Measurements from ENCODE around the gene TREX2. TPM values are rescaled to one million over a fixed set of nuclear protein-coding genes. Genes with fewer than 3 reads are reported as not detected.

Gene TREX2
- total and polyA plus RNA-seq, 7 donors = 0.16 to 3.6 (median 1.7) TPM; not detected in 3

GRCh38 chrX:153426204-153426603, 19.7 kb downstream of the TREX2 start:
- no peaks in the 10 kb centered on the region for H3K27me3 ChIP-seq
- 93 to 95% methylated on average over 3 of the region's 3 CpGs for WGBS, 2 donors
- no peaks in the 10 kb centered on the region for H3K9me3 ChIP-seq
- no peaks in the 10 kb centered on the region for H3K4me1 ChIP-seq
- no peak overlapping the region for H3K27ac ChIP-seq
- no peak for DNase-seq
- intact Hi-C loops (cut with DNase I) = no loop called here
- no peaks in the 10 kb centered on the region for H3K36me3 ChIP-seq
- no peak overlapping the region for H3K4me3 ChIP-seq
- TF ChIP-seq POLR2A (IDR thresholded peaks at IDR 0.05) = no peak
- no peak for TF ChIP-seq EP300 (IDR thresholded peaks at IDR 0.05)
- no peak for TF ChIP-seq POLR2AphosphoS5 (IDR thresholded peaks at IDR 0.05)
- TF ChIP-seq CTCF (IDR thresholded peaks at IDR 0.05) = no peak

- H3K27me3 ChIP-seq = no peaks in the 10 kb centered on the region
- WGBS, 2 donors = 89 to 92% methylated on average over 8 of the region's 8 CpGs
- no peaks in the 10 kb centered on the region for H3K36me3 ChIP-seq
- H3K4me3 ChIP-seq = no peak overlapping the region
- H3K9me3 ChIP-seq = no peaks in the 10 kb centered on the region
- no peaks in the 10 kb centered on the region for H3K4me1 ChIP-seq
- TF ChIP-seq POLR2AphosphoS5 (IDR thresholded peaks at IDR 0.05) (no peak), EP300 (IDR thresholded peaks at IDR 0.05) (no peak), CTCF (IDR thresholded peaks at IDR 0.05) (no peak), POLR2A (IDR thresholded peaks at IDR 0.05) (no peak)
- no peak overlapping the region for H3K27ac ChIP-seq
- intact Hi-C loops (cut with DNase I) = no loop called here
- DNase-seq = no peak
Measured at GRCh38 chrX:153423652-153424051, 22.2 kb downstream of the TREX2 start.

DNA sequence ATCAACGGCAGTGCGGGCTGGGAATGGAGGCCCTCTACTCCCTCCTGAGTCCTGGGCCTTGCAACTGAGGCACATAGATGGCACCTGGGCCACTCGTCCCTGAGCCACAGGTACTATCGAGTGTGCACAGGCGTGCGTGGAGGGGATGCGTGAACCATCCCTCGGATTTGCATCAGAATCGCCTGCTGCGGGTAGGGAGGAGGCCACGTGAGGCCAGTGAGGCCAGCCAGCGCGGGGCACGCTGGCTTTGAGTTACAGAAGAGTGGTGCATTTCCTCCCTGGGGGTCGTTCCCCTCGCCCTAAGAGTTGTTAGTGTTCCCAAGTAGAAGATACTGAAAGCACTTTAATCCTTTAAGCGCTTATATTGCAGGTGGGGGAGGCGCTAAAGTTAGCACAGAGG, 24.0 kb downstream of the TREX2 start:
- no peaks in the 10 kb centered on the region for H3K27me3 ChIP-seq
- H3K36me3 ChIP-seq = no peaks in the 10 kb centered on the region
- no peaks in the 10 kb centered on the region for H3K9me3 ChIP-seq
- no peak overlapping the region for H3K27ac ChIP-seq
- WGBS, 2 donors = 87 to 91% methylated on average over 18 of the region's 18 CpGs
- TF ChIP-seq POLR2A (IDR thresholded peaks at IDR 0.05) = no peak
- no peaks in the 10 kb centered on the region for H3K4me1 ChIP-seq
- H3K4me3 ChIP-seq = no peak overlapping the region
- intact Hi-C loops (cut with DNase I) = no loop called here
- DNase-seq = no peak

- Histone ChIP-seq H3K27me3 (no peaks in the 10 kb centered on the region), H3K4me3 (no peak overlapping the region), H3K27ac (no peak overlapping the region), H3K4me1 (no peaks in the 10 kb centered on the region), H3K9me3 (no peaks in the 10 kb centered on the region), H3K36me3 (no peaks in the 10 kb centered on the region)
- DNase-seq = no peak
- 94 to 97% methylated on average over 91 of the region's 91 CpGs for WGBS, 2 donors
- TF ChIP-seq CTCF (IDR thresholded peaks at IDR 0.05) = no peak
- TF ChIP-seq EP300 (IDR thresholded peaks at IDR 0.05) = no peak
- no peak for TF ChIP-seq POLR2A (IDR thresholded peaks at IDR 0.05)
- no peak for TF ChIP-seq POLR2AphosphoS5 (IDR thresholded peaks at IDR 0.05)
- intact Hi-C loops (cut with DNase I) = no loop called here
Measured at GRCh38 chrX:153420851-153421599, 24.8 kb downstream of the TREX2 start.

GRCh38 chrX:153417637-153418036, 28.2 kb downstream of the TREX2 start:
- no peak overlapping the region for H3K27ac ChIP-seq
- no peaks in the 10 kb centered on the region for H3K9me3 ChIP-seq
- 91 to 92% methylated on average over 8 of the region's 8 CpGs for WGBS, 2 donors
- intact Hi-C loops (cut with DNase I) = no loop called here
- TF ChIP-seq EP300 (IDR thresholded peaks at IDR 0.05) (no peak), POLR2A (IDR thresholded peaks at IDR 0.05) (no peak), CTCF (IDR thresholded peaks at IDR 0.05) (no peak), POLR2AphosphoS5 (IDR thresholded peaks at IDR 0.05) (no peak)
- H3K4me3 ChIP-seq = no peak overlapping the region
- peaks cover 0 to 2% (median 0%) of the 10 kb centered on the region in 4 donors for H3K4me1 ChIP-seq
- no peaks in the 10 kb centered on the region for H3K27me3 ChIP-seq
- H3K36me3 ChIP-seq = no peaks in the 10 kb centered on the region
- no peak for DNase-seq
